ENCODE results near the gene FOXP1.

The FOXP1 gene

GRCh38 chr3:71247221-71247957 is 336.1 kb downstream of the FOXP1 start:
- no peak for DNase-seq (ENCODE audit: low read depth in 4 of 4, low spot score in 1 of 4)

- no peak for DNase-seq (ENCODE audit: low read depth in 4 of 4, low spot score in 1 of 4)
These were observed 337.3 kb downstream of the FOXP1 start for GRCh38 chr3:71245971-71246880.

- no peak for DNase-seq (ENCODE audit: low read depth in 4 of 4, low spot score in 1 of 4)
These were observed 338.6 kb downstream of the FOXP1 start for GRCh38 chr3:71244826-71245488.

GRCh38 chr3:71244153-71244825 is 339.2 kb downstream of the FOXP1 start:
- DNase-seq (ENCODE audit: low read depth in 4 of 4, low spot score in 1 of 4) = no peak

GRCh38 chr3:71243229-71243628 is 340.3 kb downstream of the FOXP1 start:
- no peak for DNase-seq (ENCODE audit: low read depth in 4 of 4, low spot score in 1 of 4)

GRCh38 chr3:71241981-71242560 is 341.5 kb downstream of the FOXP1 start:
- DNase-seq (ENCODE audit: low read depth in 4 of 4, low spot score in 1 of 4) = no peak

GRCh38 chr3:71241246-71241901 is 342.2 kb downstream of the FOXP1 start:
- DNase-seq (ENCODE audit: low read depth in 4 of 4, low spot score in 1 of 4) = no peak

GRCh38 chr3:71240034-71240433 is 343.5 kb downstream of the FOXP1 start:
- DNase-seq (ENCODE audit: low read depth in 4 of 4, low spot score in 1 of 4) = no peak

GRCh38 chr3:71238355-71238757 is 345.2 kb downstream of the FOXP1 start:
- DNase-seq (ENCODE audit: low read depth in 4 of 4, low spot score in 1 of 4) = no peak

GRCh38 chr3:71237672-71238071 is 345.9 kb downstream of the FOXP1 start:
- no peak for DNase-seq (ENCODE audit: low read depth in 4 of 4, low spot score in 1 of 4)

- no peak for DNase-seq (ENCODE audit: low read depth in 4 of 4, low spot score in 1 of 4)
These were observed 347.7 kb downstream of the FOXP1 start for GRCh38 chr3:71235846-71236245.

- DNase-seq (ENCODE audit: low read depth in 4 of 4, low spot score in 1 of 4) = no peak
These were observed 350.6 kb downstream of the FOXP1 start for GRCh38 chr3:71232895-71233294.

GRCh38 chr3:71232175-71232679 is 351.3 kb downstream of the FOXP1 start:
- DNase-seq (ENCODE audit: low read depth in 4 of 4, low spot score in 1 of 4) = no peak

- DNase-seq (ENCODE audit: low read depth in 4 of 4, low spot score in 1 of 4) = no peak
These were observed 351.8 kb downstream of the FOXP1 start for GRCh38 chr3:71231680-71232079.

GRCh38 chr3:71229905-71230657 is 353.4 kb downstream of the FOXP1 start:
- no peak for DNase-seq (ENCODE audit: low read depth in 4 of 4, low spot score in 1 of 4)

GRCh38 chr3:71228156-71228866 is 355.2 kb downstream of the FOXP1 start:
- DNase-seq (ENCODE audit: low read depth in 4 of 4, low spot score in 1 of 4) = no peak

- no peak for DNase-seq (ENCODE audit: low read depth in 4 of 4, low spot score in 1 of 4)
These were observed 356.3 kb downstream of the FOXP1 start for GRCh38 chr3:71227270-71227661.

GRCh38 chr3:71226565-71227269 is 356.8 kb downstream of the FOXP1 start:
- DNase-seq (ENCODE audit: low read depth in 4 of 4, low spot score in 1 of 4) = peak; percentile 74 to 87 (median 80)

Data from stimulated activated CD4-positive, alpha-beta T cell treated with anti-CD3 and anti-CD28 coated beads, Interleukin-1b, Interleukin-23, amount 100 ng/mL, for 24 hours (primary cell).